GM12878 (cell line): ENCODE results near the gene COIL. TPM values are rescaled to one million over a fixed set of nuclear protein-coding genes. Genes with fewer than 3 reads are reported as not detected.

Source experiments
- ATAC-seq: fragments of 200-7000 bp; cut with Tn5 transposase; 3 replicates; pipeline ENCODE4 v1.9.1; 2020; ENCODE audit warnings: mild to moderate bottlenecking, moderate library complexity
- BruUV-seq: library from RNA; stranded (reverse); fragments of 400-500 nt; replicated peaks from 2 replicates; lab custom pipeline; 2021; lab: Mats Ljungman, UMichigan
- CTCF ChIA-PET: fragments of 300-600 bp; sonication (Branson Sonifier 250); formaldehyde crosslinking; extraction: SDS; loops from one replicate; lab custom pipeline; 2021; ENCODE audit warnings: inconsistent platforms; lab: Yijun Ruan, JAX
- POLR2A ChIA-PET: fragments of 350-600 bp; formaldehyde crosslinking; extraction: SDS; loops from one replicate; lab custom pipeline; 2021; ENCODE audit warnings: inconsistent platforms; lab: Charles Lee
- RAD21 ChIA-PET: fragments of 300-600 bp; sonication (Branson Sonifier 250); formaldehyde crosslinking; loops from one replicate; lab custom pipeline; 2023; ENCODE audit warnings: antibody characterized with exemption; ENCODE audit not compliant: unreplicated experiment; lab: Charles Lee
- SMC1A ChIA-PET: fragments of 300-600 bp; sonication (Branson Sonifier 250); formaldehyde crosslinking; loops from one replicate; lab custom pipeline; 2023; ENCODE audit not compliant: unreplicated experiment, uncharacterized antibody; lab: Charles Lee
- DNase-seq: peaks from one replicate; pipeline ENCODE4 v3.0.0-alpha.2; 2011; ENCODE audit warnings: low read depth, low spot score
- FAIRE-seq: peaks from 3 replicates; lab custom pipeline; 2011; peaks lifted over from hg19 to GRCh38; lab: Jason Lieb, UNC
- H2AFZ ChIP-seq: 2 replicates; pipeline ENCODE4 v1.6.0; 2011; ENCODE audit warnings: low read depth, low read length, control low read depth; ENCODE audit not compliant: control insufficient read depth
- H3K27ac ChIP-seq: 2 replicates; pipeline ENCODE4 v1.5.1; 2011; ENCODE audit warnings: control low read depth; ENCODE audit not compliant: control insufficient read depth, insufficient read depth
- H3K27me3 ChIP-seq, 2 experiments: replicated peaks in 1 of 2; 2 replicates each; pipeline versions ENCODE4 v1.6.0 to v1.6.1; 2011; ENCODE audit warnings: low read length in 1 of 2; ENCODE audit not compliant: control insufficient read depth in 2 of 2, insufficient read depth in 2 of 2
- H3K36me3 ChIP-seq, 2 experiments: 2 replicates each; pipeline ENCODE4 v1.5.1; 2011; ENCODE audit warnings: low read length in 1 of 2; ENCODE audit not compliant: control insufficient read depth in 2 of 2, insufficient read depth in 2 of 2
- H3K4me1 ChIP-seq: 2 replicates; pipeline ENCODE4 v1.6.1; 2011; ENCODE audit warnings: mild to moderate bottlenecking, low read length, moderate library complexity, mixed read lengths; ENCODE audit not compliant: control insufficient read depth, insufficient read depth
- H3K4me2 ChIP-seq: 2 replicates; pipeline ENCODE4 v1.6.0; 2011; ENCODE audit warnings: control low read depth; ENCODE audit not compliant: control insufficient read depth, insufficient read depth
- H3K4me3 ChIP-seq: fragments of 200-600 bp; sonication (generic); 2 replicates; pipeline ENCODE4 v1.5.1; 2016
- H3K79me2 ChIP-seq: 2 replicates; pipeline ENCODE4 v1.6.0; 2011; ENCODE audit warnings: low read length; ENCODE audit not compliant: control insufficient read depth, insufficient read depth
- H3K9ac ChIP-seq: 2 replicates; pipeline ENCODE4 v1.8.0; 2011; ENCODE audit warnings: low read length, control low read depth, mixed read lengths; ENCODE audit not compliant: control insufficient read depth, insufficient read depth
- H3K9me3 ChIP-seq: replicated peaks from 3 replicates; pipeline ENCODE4 v1.5.1; 2011; ENCODE audit warnings: mild to moderate bottlenecking, low read length; ENCODE audit not compliant: control insufficient read depth, insufficient read depth
- H4K20me1 ChIP-seq: 2 replicates; pipeline ENCODE4 v1.6.0; 2011; ENCODE audit not compliant: control insufficient read depth, insufficient read depth
- EGR1 ChIP-seq, 2 experiments: IDR thresholded peaks; 1 replicate in 1 of 2; 2 replicates in 1 of 2; pipeline ENCODE4 v1.6.1; 2011 to 2012; ENCODE audit warnings: low read depth in 2 of 2, low read length in 2 of 2, borderline replicate concordance in 1 of 2, mild to moderate bottlenecking in 1 of 2, moderate library complexity in 1 of 2
- ETV6 ChIP-seq, 2 experiments: fragments of 450-650 bp in 1 of 2; IDR thresholded peaks in 1 of 2; conservative IDR thresholded peaks in 1 of 2; 2 replicates each; pipeline ENCODE4 v1.6.1; 2014; ENCODE audit warnings: antibody characterized with exemption in 1 of 2, borderline replicate concordance in 1 of 2, low read depth in 1 of 2, mild to moderate bottlenecking in 1 of 2, moderate library complexity in 1 of 2
- IKZF1 ChIP-seq: fragments of 450-650 bp; conservative IDR thresholded peaks from 2 replicates; pipeline ENCODE4 v1.6.1; 2017; ENCODE audit warnings: antibody characterized with exemption, mild to moderate bottlenecking
- NFXL1 ChIP-seq: fragments of 450-650 bp; IDR thresholded peaks from 2 replicates; pipeline ENCODE4 v1.6.1; 2017; ENCODE audit warnings: antibody characterized with exemption, mild to moderate bottlenecking, borderline replicate concordance
- SMC3 ChIP-seq: IDR thresholded peaks from 2 replicates; pipeline ENCODE4 v1.6.1; 2011; ENCODE audit warnings: low read length, improper control_type of control experiment, borderline replicate concordance
- ZBTB11 ChIP-seq: fragments of 450-650 bp; formaldehyde crosslinking; IDR thresholded peaks from 2 replicates; pipeline ENCODE4 v1.5.0; 2022; ENCODE audit warnings: mild to moderate bottlenecking, missing genetic modification characterization
- ZSCAN29 ChIP-seq: fragments of 450-650 bp; IDR thresholded peaks from 2 replicates; pipeline ENCODE4 v1.6.1; 2017; ENCODE audit warnings: mild to moderate bottlenecking, moderate library complexity
- WGBS: methylation state at CpG from one replicate; pipeline ENCODE4 v1.1.6; 2016; ENCODE audit warnings: low lambda C conversion rate; ENCODE audit not compliant: insufficient replicate concordance, insufficient coverage; ENCODE audit errors: missing lambda C conversion rate; 5-methylcytosine and 5-hydroxymethylcytosine counted together
- in situ Hi-C: fragments of 300-500 bp; cut with MboI; formaldehyde crosslinking; loops from 9 replicates; pipeline ENCODE4 v1.14.3; 2018; ENCODE audit warnings: mixed read lengths
- intact Hi-C: fragments of 100-400 bp; cut with micrococcal nuclease; formaldehyde crosslinking; loops from one replicate; pipeline ENCODE4 v1.14.2; 2022; ENCODE audit not compliant: unreplicated experiment
- polyA plus RNA-seq, 11 experiments: library from polyadenylated mRNA; depleted of rRNA in 4 of 11; unstranded in 6 of 11; stranded (reverse) in 5 of 11; fragments of >200 nt; fragmentation: Nextera tagmentation in 4 of 11; fragmentation: Illumina TruSeq in 1 of 11; extraction: Ambion mirVana in 4 of 11; extraction: Trizol in 1 of 11; gene quantifications; 1 replicate in 1 of 11; 2 replicates in 10 of 11; pipeline versions ENCODE4 v1.2.1 to v1.2.3, GENCODE V29; 2011 to 2016; ENCODE audit warnings: inconsistent platforms in 2 of 11, missing spikeins in 2 of 11, low read depth in 1 of 11
- total RNA-seq, 4 experiments: library from RNA; depleted of rRNA in 3 of 4; stranded (reverse); fragments of >200 nt in 3 of 4; fragmentation: Illumina TruSeq in 1 of 4; extraction: Trizol in 1 of 4; gene quantifications; 2 replicates each; pipeline versions ENCODE4 v1.2.1 to v1.2.3, GENCODE V29; 2013 to 2021

The COIL gene
- total and polyA plus RNA-seq, 10 of the 15 experiments (the other 5 are each of a cell fraction or from before 2014, with no cell fraction given): 13.7 to 24.3 (median 17.4) TPM

- intact Hi-C loops (no loop called here), in situ Hi-C loops (no loop called here)
- H3K27ac ChIP-seq: no peak overlapping the region
- H2AFZ ChIP-seq: no peak overlapping the region
- SMC1A ChIA-PET: no interaction called here
- peaks cover 0 to 10% of the 10 kb centered on the region in 2 experiments; a peak in 1 of 4 replicates for H3K36me3 ChIP-seq
- POLR2A ChIA-PET: no interaction called here
- no peak overlapping the region for H3K4me3 ChIP-seq
- TF ChIP-seq ZSCAN29 (no peak), EGR1 (IDR thresholded peaks at IDR 0.05; ENCODE audit: borderline replicate concordance in 1 of 2, low read depth in 2 of 2, low read length in 2 of 2) (no peak), NFXL1 (no peak)
- no peaks in the 10 kb centered on the region for H4K20me1 ChIP-seq
- no peak overlapping the region for H3K9ac ChIP-seq
- CTCF ChIA-PET: interaction anchor here (4.1 kb wide), 1 partner anchor 114 kb away, joined by 19 read pairs; no protein-coding TSS in a partner anchor
- H3K9me3 ChIP-seq: peaks cover 2% of the 10 kb centered on the region; the same call in 2 of the 3 replicates
- BruUV-seq: no TSS peak
- 97% methylated on average over 4 of the region's 4 CpGs for WGBS
- ATAC-seq (no peak), FAIRE-seq (no peak), DNase-seq (no peak)
- no peaks in the 10 kb centered on the region for H3K27me3 ChIP-seq
- H3K79me2 ChIP-seq: no peaks in the 10 kb centered on the region
- no peaks in the 10 kb centered on the region for H3K4me1 ChIP-seq
- RAD21 ChIA-PET: no interaction called here
- no peak overlapping the region for H3K4me2 ChIP-seq
Observed at GRCh38 chr17:56934280-56934679, 26.6 kb downstream of the COIL start.

GRCh38 chr17:56933868-56934267, 27.0 kb downstream of the COIL start:
- 90% methylated on average over 1 of the region's 1 CpG for WGBS
- in situ Hi-C loops: no loop called here
- peaks cover 0 to 10% of the 10 kb centered on the region in 2 experiments; a peak in 1 of 4 replicates for H3K36me3 ChIP-seq

More at GRCh38 chr17:56933868-56934267, 27.0 kb downstream of the COIL start:
- no peak for DNase-seq
- peaks cover 2% of the 10 kb centered on the region; the same call in 2 of the 3 replicates for H3K9me3 ChIP-seq
- SMC1A ChIA-PET: interaction anchor here (3.4 kb wide), 1 partner anchor 115 kb away, joined by 21 read pairs; no protein-coding TSS in a partner anchor
- FAIRE-seq: no peak
- H3K79me2 ChIP-seq: no peaks in the 10 kb centered on the region
- no peak overlapping the region for H3K27ac ChIP-seq
- CTCF ChIA-PET: interaction anchor here (1.0 to 4.1 kb wide), 2 partner anchors 113 to 116 kb away, joined by 3 to 19 read pairs; no protein-coding TSS in a partner anchor
- H2AFZ ChIP-seq: no peak overlapping the region
- no peak overlapping the region for H3K4me2 ChIP-seq
- ATAC-seq: no peak
- POLR2A ChIA-PET: no interaction called here
- no peaks in the 10 kb centered on the region for H3K4me1 ChIP-seq
- H3K27me3 ChIP-seq: no peaks in the 10 kb centered on the region
- RAD21 ChIA-PET: no interaction called here
- no TSS peak for BruUV-seq
- H4K20me1 ChIP-seq: no peaks in the 10 kb centered on the region
- no peak overlapping the region for H3K9ac ChIP-seq
- TF ChIP-seq IKZF1: no peak
- TF ChIP-seq SMC3: no peak
- TF ChIP-seq ETV6 (conservative IDR thresholded peaks at IDR 0.05 in 1 of 2, IDR thresholded peaks at IDR 0.05 in 1 of 2; ENCODE audit: borderline replicate concordance in 1 of 2, low read depth in 1 of 2): no peak
- TF ChIP-seq ZBTB11 (CRISPR knock-in tag): no peak
- no peak overlapping the region for H3K4me3 ChIP-seq
- intact Hi-C loops: no loop called here
